T-helper 2 cell treated with Interferon-gamma antibody and Interleukin-4, amounts not matched to agents 5 μg/mL and 100 μg/mL, for 36 hours (primary cell): ENCODE measurements around the gene ZNF791.

Experiments used
- DNase-seq: peaks from one replicate; pipeline ENCODE4 v3.0.0; 2021; ENCODE audit warnings: low spot score
- H3K27ac Mint-ChIP-seq: one replicate; pipeline ENCODE4 v1.8.0; 2021; ENCODE audit warnings: mild to moderate bottlenecking, mixed read lengths
- H3K27me3 Mint-ChIP-seq: one replicate; pipeline ENCODE4 v1.8.0; 2021; ENCODE audit warnings: low read depth, mixed read lengths
- H3K36me3 Mint-ChIP-seq: one replicate; pipeline ENCODE4 v1.8.0; 2021; ENCODE audit warnings: low read depth, mixed read lengths
- H3K4me1 Mint-ChIP-seq: one replicate; pipeline ENCODE4 v1.8.0; 2021; ENCODE audit warnings: low read depth, mixed read lengths
- H3K4me3 Mint-ChIP-seq: one replicate; pipeline ENCODE4 v1.8.0; 2022; ENCODE audit warnings: mild to moderate bottlenecking, moderate library complexity, mixed read lengths
- H3K9me3 Mint-ChIP-seq: one replicate; pipeline ENCODE4 v1.8.0; 2021; ENCODE audit warnings: mixed read lengths

The ZNF791 gene

GRCh38 chr19:12681074-12681987, 70.6 kb downstream of the ZNF791 start, which contains the start of gene DHPS:
TSS of gene DHPS (minus strand) at chr19:12681880. CDS start at chr19:12681766, 114 bp downstream.
- H3K4me3 Mint-ChIP-seq = peak within 1 kb of the TSS; percentile 93
- peaks cover 30% of the 10 kb centered on the region for H3K36me3 Mint-ChIP-seq
- DNase-seq = peak; percentile 91
- H3K27ac Mint-ChIP-seq = peak within 1 kb of the TSS; percentile 89
- H3K4me1 Mint-ChIP-seq = peaks cover 14% of the 10 kb centered on the region
- no peaks in the 10 kb centered on the region for H3K27me3 Mint-ChIP-seq
- H3K9me3 Mint-ChIP-seq = no peaks in the 10 kb centered on the region
